Testis (tissue), 2 donors: ENCODE results near the gene RFK.

ENCODE experiments used
- POLR2A ChIP-seq: fragments of 450-650 bp; IDR thresholded peaks from one replicate; pipeline ENCODE4 v1.6.1; 2017; ENCODE audit warnings: antibody characterized with exemption, mild to moderate bottlenecking, moderate library complexity
- TF ChIP-seq, protein P1 (sequence below), 3 experiments: fragments of 450-650 bp in 2 of 3; fragments of 200-600 bp in 1 of 3; sonication (generic) in 1 of 3; IDR thresholded peaks; one replicate each; pipeline ENCODE4 v1.5.1; 2016 to 2019; ENCODE audit warnings: antibody characterized with exemption in 3 of 3, mild to moderate bottlenecking in 2 of 3, moderate library complexity in 1 of 3

DNA sequence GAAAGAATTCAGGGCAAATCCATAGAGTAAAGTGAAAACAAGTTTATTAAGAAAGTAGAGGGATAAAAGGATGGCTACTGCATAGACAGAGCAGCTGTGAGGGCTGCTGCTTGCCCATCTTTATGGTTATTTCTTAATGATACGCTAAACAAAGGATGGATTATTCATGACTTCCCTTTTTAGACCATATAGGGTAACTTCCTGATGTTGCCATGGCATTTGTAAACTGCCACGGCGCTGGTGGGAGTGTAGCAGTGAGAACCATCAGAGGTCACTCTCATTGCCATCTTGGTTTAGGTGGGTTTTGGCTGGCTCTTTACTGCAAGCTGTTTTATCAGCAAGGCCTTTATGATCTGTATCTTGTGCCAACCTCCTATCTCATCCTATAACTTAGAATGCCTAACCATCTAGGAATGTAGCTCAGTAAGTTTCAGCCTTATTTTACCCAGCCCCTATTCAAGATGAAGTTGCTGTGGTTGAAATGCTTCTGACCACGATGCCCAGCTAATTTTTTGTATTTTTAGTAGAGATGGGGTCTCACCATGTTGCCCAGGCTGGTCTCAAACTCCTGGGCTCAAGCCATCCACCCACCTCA, 42.1 kb downstream of the RFK start:
- TF ChIP-seq, protein P1, sequence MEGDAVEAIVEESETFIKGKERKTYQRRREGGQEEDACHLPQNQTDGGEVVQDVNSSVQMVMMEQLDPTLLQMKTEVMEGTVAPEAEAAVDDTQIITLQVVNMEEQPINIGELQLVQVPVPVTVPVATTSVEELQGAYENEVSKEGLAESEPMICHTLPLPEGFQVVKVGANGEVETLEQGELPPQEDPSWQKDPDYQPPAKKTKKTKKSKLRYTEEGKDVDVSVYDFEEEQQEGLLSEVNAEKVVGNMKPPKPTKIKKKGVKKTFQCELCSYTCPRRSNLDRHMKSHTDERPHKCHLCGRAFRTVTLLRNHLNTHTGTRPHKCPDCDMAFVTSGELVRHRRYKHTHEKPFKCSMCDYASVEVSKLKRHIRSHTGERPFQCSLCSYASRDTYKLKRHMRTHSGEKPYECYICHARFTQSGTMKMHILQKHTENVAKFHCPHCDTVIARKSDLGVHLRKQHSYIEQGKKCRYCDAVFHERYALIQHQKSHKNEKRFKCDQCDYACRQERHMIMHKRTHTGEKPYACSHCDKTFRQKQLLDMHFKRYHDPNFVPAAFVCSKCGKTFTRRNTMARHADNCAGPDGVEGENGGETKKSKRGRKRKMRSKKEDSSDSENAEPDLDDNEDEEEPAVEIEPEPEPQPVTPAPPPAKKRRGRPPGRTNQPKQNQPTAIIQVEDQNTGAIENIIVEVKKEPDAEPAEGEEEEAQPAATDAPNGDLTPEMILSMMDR (IDR thresholded peaks at IDR 0.05), result no peak
- TF ChIP-seq POLR2A, result no peak
